K562 (cell line): ENCODE measurements around the gene JSRP1. TPM values are rescaled to one million over a fixed set of nuclear protein-coding genes. Genes with fewer than 3 reads are reported as not detected.

Experiments
- ARID2 ChIP-seq: fragments of 450-650 bp; IDR thresholded peaks from 2 replicates; pipeline ENCODE4 v1.6.1; 2017; ENCODE audit warnings: antibody characterized with exemption, mild to moderate bottlenecking
- ATF7 ChIP-seq: fragments of 450-650 bp; IDR thresholded peaks from 2 replicates; pipeline ENCODE4 v1.7.1; 2014; ENCODE audit warnings: mild to moderate bottlenecking, moderate library complexity
- DMBX1 ChIP-seq: fragments of 250-450 bp; sonication (Bioruptor Pico); IDR thresholded peaks from 2 replicates; pipeline ENCODE4 v1.8.0; 2022; ENCODE audit warnings: inconsistent platforms, mild to moderate bottlenecking, moderate library complexity, borderline replicate concordance
- ELF4 ChIP-seq: fragments of 450-650 bp; formaldehyde crosslinking; IDR thresholded peaks from 2 replicates; pipeline ENCODE4 v1.4.0; 2022; ENCODE audit warnings: missing genetic modification characterization
- EWSR1 ChIP-seq: fragments of 450-650 bp; IDR thresholded peaks from 2 replicates; pipeline ENCODE4 v1.6.1; 2018; ENCODE audit warnings: borderline replicate concordance, mild to moderate bottlenecking, low read depth, moderate library complexity; ENCODE audit not compliant: partially characterized antibody
- HDGF ChIP-seq: fragments of 450-650 bp; IDR thresholded peaks from 2 replicates; pipeline ENCODE4 v1.6.1; 2016
- HNRNPLL ChIP-seq: fragments of 200-400 bp; formaldehyde crosslinking; IDR thresholded peaks from 2 replicates; pipeline ENCODE4 v1.6.1; 2017; ENCODE audit warnings: low read length, low read depth, mild to moderate bottlenecking; ENCODE audit not compliant: poor library complexity, severe bottlenecking
- NKRF ChIP-seq: fragments of 450-650 bp; IDR thresholded peaks from 2 replicates; pipeline ENCODE4 v1.6.1; 2016; ENCODE audit warnings: borderline replicate concordance
- PCBP1 ChIP-seq: fragments of 200-400 bp; formaldehyde crosslinking; IDR thresholded peaks from 2 replicates; pipeline ENCODE4 v1.6.1; 2018; ENCODE audit warnings: mild to moderate bottlenecking, low read depth, low read length; ENCODE audit not compliant: poor library complexity, severe bottlenecking
- RBM22 ChIP-seq: fragments of 200-400 bp; formaldehyde crosslinking; IDR thresholded peaks from 2 replicates; pipeline ENCODE4 v1.6.1; 2018; ENCODE audit warnings: low read length, low read depth; ENCODE audit not compliant: poor library complexity, severe bottlenecking
- RCOR1 ChIP-seq, 2 experiments: IDR thresholded peaks; 2 replicates each; pipeline ENCODE4 v1.6.1; 2012; ENCODE audit warnings: low read depth in 2 of 2, low read length in 2 of 2, borderline replicate concordance in 1 of 2, improper control_type of control experiment in 1 of 2
- RNF2 ChIP-seq: sonication (generic); IDR thresholded peaks from 2 replicates; pipeline ENCODE4 v1.6.1; 2016
- SMAD2 ChIP-seq: fragments of 150-350 bp; IDR thresholded peaks from 2 replicates; pipeline ENCODE4 v1.6.1; 2014; ENCODE audit warnings: low read depth, mild to moderate bottlenecking, low read length
- SMARCA5 ChIP-seq: fragments of 450-650 bp; IDR thresholded peaks from 2 replicates; pipeline ENCODE4 v1.6.1; 2016
- SPI1 ChIP-seq: IDR thresholded peaks from 2 replicates; pipeline ENCODE4 v1.6.1; 2011; ENCODE audit warnings: low read depth, low read length, control low read depth, borderline replicate concordance
- SUPT5H ChIP-seq: fragments of 450-650 bp; IDR thresholded peaks from 2 replicates; pipeline ENCODE4 v1.6.1; 2016
- TBL1XR1 ChIP-seq, 2 experiments: IDR thresholded peaks; 2 replicates each; pipeline ENCODE4 v1.6.1; 2012; ENCODE audit warnings: improper control_type of control experiment in 2 of 2, low read length in 2 of 2, mild to moderate bottlenecking in 1 of 2
- YY1 ChIP-seq, 3 experiments: IDR thresholded peaks; 2 replicates each; pipeline ENCODE4 v1.6.1; 2011; ENCODE audit warnings: low read length in 2 of 3, mild to moderate bottlenecking in 2 of 3, moderate library complexity in 2 of 3, borderline replicate concordance in 1 of 3, control low read depth in 1 of 3, low read depth in 1 of 3; ENCODE audit not compliant: insufficient read depth in 3 of 3, insufficient replicate concordance in 2 of 3, control insufficient read depth in 1 of 3, insufficient read length in 1 of 3; ENCODE audit errors: extremely low read depth in 1 of 3
- ZC3H8 ChIP-seq: fragments of 450-650 bp; IDR thresholded peaks from 2 replicates; pipeline ENCODE4 v1.6.1; 2017
- ZNF764 ChIP-seq: fragments of 250-450 bp; sonication (Bioruptor Pico); IDR thresholded peaks from 2 replicates; pipeline ENCODE4 v1.4.0; 2020; ENCODE audit warnings: low read depth, mild to moderate bottlenecking, moderate library complexity
- ZNF766 ChIP-seq: fragments of 200-800 bp; sonication (Bioruptor generic); conservative IDR thresholded peaks from 2 replicates; pipeline ENCODE4 v1.6.1; 2016; ENCODE audit warnings: missing genetic modification characterization, missing compliant biosample characterization
- polyA plus RNA-seq, 8 experiments: library from polyadenylated mRNA; depleted of rRNA in 4 of 8; stranded (reverse) in 5 of 8; unstranded in 3 of 8; fragments of >200 nt; fragmentation: Nextera tagmentation in 2 of 8; fragmentation: Illumina TruSeq in 1 of 8; extraction: Ambion mirVana in 2 of 8; extraction: Trizol in 1 of 8; gene quantifications; 2 replicates each; pipeline versions ENCODE4 v1.2.1 to v1.2.3, GENCODE V29; 2011 to 2014; ENCODE audit warnings: inconsistent platforms in 1 of 8, missing spikeins in 1 of 8
- total RNA-seq, 7 experiments: library from RNA; depleted of rRNA in 6 of 7; stranded (reverse); fragments of >200 nt in 6 of 7; fragmentation: Illumina TruSeq in 2 of 7; extraction: Trizol in 2 of 7; gene quantifications; 2 replicates each; pipeline versions ENCODE4 v1.2.1 to v1.2.3, GENCODE V29; 2011 to 2021; ENCODE audit warnings: low replicate concordance in 1 of 7
- TF ChIP-seq, protein P1 (sequence below): sonication (generic); formaldehyde crosslinking; IDR thresholded peaks from 2 replicates; pipeline ENCODE4 v1.4.0; 2020; ENCODE audit warnings: mild to moderate bottlenecking, missing genetic modification reagents
- TF ChIP-seq, protein P2 (sequence below): sonication (generic); formaldehyde crosslinking; IDR thresholded peaks from 2 replicates; pipeline ENCODE4 v1.8.0; 2022; ENCODE audit warnings: missing genetic modification reagents, mild to moderate bottlenecking, moderate library complexity, borderline replicate concordance

Gene JSRP1
- total and polyA plus RNA-seq, 9 of the 15 experiments (the other 6 are each of a cell fraction or from before 2014, with no cell fraction given), result 0.08 to 1.2 (median 0.51) TPM; not detected in 4

GRCh38 chr19:2269244-2270156 is 13.3 kb upstream of the JSRP1 start (continued):
- TF ChIP-seq YY1 (IDR thresholded peaks at IDR 0.05; ENCODE audit: borderline replicate concordance in 1 of 3, control insufficient read depth in 1 of 3, extremely low read depth in 1 of 3, insufficient read depth in 3 of 3, insufficient read length in 1 of 3, insufficient replicate concordance in 2 of 3, low read depth in 1 of 3, low read length in 2 of 3) (peak; percentile 89 to 99 (median 97)), DMBX1 (CRISPR knock-in tag) (0 out of 2 replicates have a peak, but pooled peaks have one; percentile 87), SMAD2 (no peak), RBM22 (peak; percentile 86), ELF4 (CRISPR knock-in tag) (peak; percentile 54; the same call in 1 of the 2 replicates), EWSR1 (no peak), ZNF766 (peak; percentile 96), HDGF (0 out of 2 replicates have a peak, but pooled peaks have one; percentile 45), HNRNPLL (peak; percentile 83), SUPT5H (peak; percentile 99), ZC3H8 (no peak), RNF2 (peak; percentile 57; the same call in 1 of the 2 replicates), ATF7 (peak; percentile 81), RCOR1 (IDR thresholded peaks at IDR 0.05; ENCODE audit: borderline replicate concordance in 1 of 2, low read depth in 2 of 2, low read length in 2 of 2) (peak in 1 of 2 experiments; percentile 18; a peak in 1 of 4 replicates), PCBP1 (peak; percentile 97), NKRF (peak; percentile 83), SMARCA5 (0 out of 2 replicates have a peak, but pooled peaks have one; percentile 40), TBL1XR1 (IDR thresholded peaks at IDR 0.05; ENCODE audit: low read length in 2 of 2) (no peak; a peak in 1 of 4 replicates), ARID2 (no peak), ZNF764 (CRISPR knock-in tag) (no peak), SPI1 (no peak)
- TF ChIP-seq, protein P1, sequence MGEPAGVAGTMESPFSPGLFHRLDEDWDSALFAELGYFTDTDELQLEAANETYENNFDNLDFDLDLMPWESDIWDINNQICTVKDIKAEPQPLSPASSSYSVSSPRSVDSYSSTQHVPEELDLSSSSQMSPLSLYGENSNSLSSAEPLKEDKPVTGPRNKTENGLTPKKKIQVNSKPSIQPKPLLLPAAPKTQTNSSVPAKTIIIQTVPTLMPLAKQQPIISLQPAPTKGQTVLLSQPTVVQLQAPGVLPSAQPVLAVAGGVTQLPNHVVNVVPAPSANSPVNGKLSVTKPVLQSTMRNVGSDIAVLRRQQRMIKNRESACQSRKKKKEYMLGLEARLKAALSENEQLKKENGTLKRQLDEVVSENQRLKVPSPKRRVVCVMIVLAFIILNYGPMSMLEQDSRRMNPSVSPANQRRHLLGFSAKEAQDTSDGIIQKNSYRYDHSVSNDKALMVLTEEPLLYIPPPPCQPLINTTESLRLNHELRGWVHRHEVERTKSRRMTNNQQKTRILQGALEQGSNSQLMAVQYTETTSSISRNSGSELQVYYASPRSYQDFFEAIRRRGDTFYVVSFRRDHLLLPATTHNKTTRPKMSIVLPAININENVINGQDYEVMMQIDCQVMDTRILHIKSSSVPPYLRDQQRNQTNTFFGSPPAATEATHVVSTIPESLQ, result peak; percentile 77; the same call in 1 of the 2 replicates
- TF ChIP-seq, protein P2, sequence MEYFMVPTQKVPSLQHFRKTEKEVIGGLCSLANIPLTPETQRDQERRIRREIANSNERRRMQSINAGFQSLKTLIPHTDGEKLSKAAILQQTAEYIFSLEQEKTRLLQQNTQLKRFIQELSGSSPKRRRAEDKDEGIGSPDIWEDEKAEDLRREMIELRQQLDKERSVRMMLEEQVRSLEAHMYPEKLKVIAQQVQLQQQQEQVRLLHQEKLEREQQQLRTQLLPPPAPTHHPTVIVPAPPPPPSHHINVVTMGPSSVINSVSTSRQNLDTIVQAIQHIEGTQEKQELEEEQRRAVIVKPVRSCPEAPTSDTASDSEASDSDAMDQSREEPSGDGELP (CRISPR knock-in tag), result peak; percentile 60
